GM19452 (cell line): ENCODE results near the gene PMAIP1.
"Not testable (repeated sequence)": the region's sequence is repeated elsewhere in the genome, so short reads cannot be mapped to it uniquely, and the experiment has no call there.

ENCODE experiments used
- ATAC-seq: cut with Tn5 transposase; IDR thresholded peaks from one replicate; pipeline ENCODE4 v1.9.1; 2021; ENCODE audit not compliant: unreplicated experiment

PMAIP1 gene

GRCh38 chr18:59884351-59884750 lies 15.4 kb upstream of the PMAIP1 start:
- no peak for ATAC-seq

- ATAC-seq: peak; percentile 90
Observed at GRCh38 chr18:59885579-59886163, 14.1 kb upstream of the PMAIP1 start.

GRCh38 chr18:59886399-59886798 lies 13.4 kb upstream of the PMAIP1 start:
- not testable (repeated sequence) for ATAC-seq

- ATAC-seq: no peak
Observed at GRCh38 chr18:59892123-59892522, 7.7 kb upstream of the PMAIP1 start.

- ATAC-seq: no peak
Observed at GRCh38 chr18:59893971-59894370, 5.8 kb upstream of the PMAIP1 start.

- ATAC-seq: no peak
Observed at GRCh38 chr18:59897321-59897954, 2.4 kb upstream of the PMAIP1 start.

- ATAC-seq: no peak
Observed at GRCh38 chr18:59898093-59898492, 1.7 kb upstream of the PMAIP1 start.

GRCh38 chr18:59898609-59899297 lies 1.0 kb upstream of the PMAIP1 start:
- ATAC-seq: peak; percentile 7

- peak; percentile 29 for ATAC-seq
Observed at GRCh38 chr18:59900222-59901128, 679 bp downstream of the PMAIP1 start.

GRCh38 chr18:59902131-59902992 lies 2.6 kb downstream of the PMAIP1 start:
- ATAC-seq: no peak

- ATAC-seq: no peak
Observed at GRCh38 chr18:59902993-59903610, 3.3 kb downstream of the PMAIP1 start.

- ATAC-seq: no peak
Observed at GRCh38 chr18:59904011-59904601, 4.3 kb downstream of the PMAIP1 start.

GRCh38 chr18:59905686-59906091 lies 5.9 kb downstream of the PMAIP1 start:
- ATAC-seq: no peak

GRCh38 chr18:59906203-59906602 lies 6.4 kb downstream of the PMAIP1 start:
- ATAC-seq: no peak

GRCh38 chr18:59907172-59907571 lies 7.4 kb downstream of the PMAIP1 start:
- ATAC-seq: peak; percentile 29

GRCh38 chr18:59907660-59908059 lies 7.9 kb downstream of the PMAIP1 start:
- ATAC-seq: no peak

- no peak for ATAC-seq
Observed at GRCh38 chr18:59908799-59909198, 9.0 kb downstream of the PMAIP1 start.

- ATAC-seq: no peak
Observed at GRCh38 chr18:59909289-59910036, 9.7 kb downstream of the PMAIP1 start.

GRCh38 chr18:59910967-59911366 lies 11.2 kb downstream of the PMAIP1 start:
- no peak for ATAC-seq
